Endothelial cell of umbilical vein (primary cell): ENCODE measurements around the gene TXNDC8. TPM values are rescaled to one million over a fixed set of nuclear protein-coding genes. Genes with fewer than 3 reads are reported as not detected.

Experiments used
- BruUV-seq: library from RNA; stranded (reverse); fragments of 400-500 nt; replicated peaks from 2 replicates; lab custom pipeline; 2021; lab: Mats Ljungman, UMichigan
- CTCF ChIA-PET: fragments of 300-600, 350-600 bp; sonication (Branson Sonifier 250); formaldehyde crosslinking; loops from one replicate; lab custom pipeline; 2021; ENCODE audit warnings: antibody characterized with exemption, inconsistent platforms; lab: Charles Lee
- POLR2A ChIA-PET: fragments of 300-600, 350-600 bp; sonication (Branson Sonifier 250); formaldehyde crosslinking; loops from one replicate; lab custom pipeline; 2021; ENCODE audit warnings: antibody characterized with exemption, inconsistent platforms; lab: Charles Lee
- DNase-seq: peaks from one replicate; pipeline ENCODE4 v3.0.0-alpha.2; 2011; ENCODE audit warnings: low read depth, low spot score
- FAIRE-seq: peaks from 2 replicates; lab custom pipeline; 2011; peaks lifted over from hg19 to GRCh38; lab: Jason Lieb, UNC
- H2AFZ ChIP-seq: 2 replicates; pipeline ENCODE4 v1.6.0; 2012; ENCODE audit warnings: low read depth, low read length, control low read depth, inconsistent platforms
- H3K27ac ChIP-seq: 2 replicates; pipeline ENCODE4 v1.5.1; 2011; ENCODE audit warnings: low read depth, mild to moderate bottlenecking, control low read depth, low read length, moderate library complexity; ENCODE audit not compliant: insufficient read depth
- H3K27me3 ChIP-seq, 2 experiments: 2 replicates each; pipeline versions ENCODE4 v1.6.0 to v1.6.1; 2011; ENCODE audit warnings: low read length in 2 of 2, mixed read lengths in 1 of 2; ENCODE audit not compliant: control insufficient read depth in 2 of 2, insufficient read depth in 2 of 2
- H3K36me3 ChIP-seq, 2 experiments: 2 replicates in 1 of 2; 3 replicates in 1 of 2; pipeline ENCODE4 v1.5.1; 2011; ENCODE audit warnings: low read length in 2 of 2, mild to moderate bottlenecking in 1 of 2, moderate library complexity in 1 of 2; ENCODE audit not compliant: control insufficient read depth in 2 of 2, insufficient read depth in 2 of 2; ENCODE audit errors: extremely low read depth in 1 of 2
- H3K4me1 ChIP-seq: 3 replicates; pipeline ENCODE4 v1.5.1; 2011; ENCODE audit warnings: mild to moderate bottlenecking, low read length; ENCODE audit not compliant: control insufficient read depth, insufficient read depth; ENCODE audit errors: extremely low read depth
- H3K4me2 ChIP-seq: 2 replicates; pipeline ENCODE4 v1.6.1; 2011; ENCODE audit warnings: low read length, control low read depth, mixed read lengths; ENCODE audit not compliant: insufficient read depth
- H3K4me3 ChIP-seq, 3 experiments: fragments of 200-600 bp in 1 of 3; sonication (generic), shearing (Covaris generic) in 1 of 3; replicated peaks in 1 of 3; 2 replicates each; pipeline ENCODE4 v1.5.1; 2011 to 2016; ENCODE audit warnings: control low read depth in 3 of 3, low read length in 3 of 3, mild to moderate bottlenecking in 2 of 3, inconsistent platforms in 1 of 3, low read depth in 1 of 3, moderate library complexity in 1 of 3; ENCODE audit not compliant: insufficient read depth in 1 of 3
- H3K79me2 ChIP-seq: 2 replicates; pipeline ENCODE4 v1.6.0; 2012; ENCODE audit warnings: low read length, inconsistent platforms; ENCODE audit not compliant: control insufficient read depth, insufficient read depth
- H3K9ac ChIP-seq: replicated peaks from 2 replicates; pipeline ENCODE3; 2011; ENCODE audit warnings: low read length, control low read depth; ENCODE audit not compliant: insufficient read depth; ENCODE audit errors: extremely low read depth
- H3K9me1 ChIP-seq: replicated peaks from 3 replicates; pipeline ENCODE4 v1.6.0; 2011; ENCODE audit warnings: mild to moderate bottlenecking, low read length; ENCODE audit not compliant: control insufficient read depth, insufficient read depth; ENCODE audit errors: extremely low read depth
- H3K9me3 ChIP-seq: replicated peaks from 2 replicates; pipeline ENCODE4 v1.5.1; 2012; ENCODE audit warnings: low read length, inconsistent platforms; ENCODE audit not compliant: control insufficient read depth, insufficient read depth
- H4K20me1 ChIP-seq: replicated peaks from 2 replicates; pipeline ENCODE3; 2011; ENCODE audit warnings: mild to moderate bottlenecking, low read length; ENCODE audit not compliant: control insufficient read depth, insufficient read depth; ENCODE audit errors: extremely low read depth
- CTCF ChIP-seq, 2 donors: IDR thresholded peaks; 1 replicate in 1 of 2; 2 replicates in 1 of 2; pipeline ENCODE4 v1.5.1; 2011; ENCODE audit warnings: low read length in 2 of 2, mild to moderate bottlenecking in 2 of 2, moderate library complexity in 2 of 2, control low read depth in 1 of 2, inconsistent platforms in 1 of 2, low read depth in 1 of 2; ENCODE audit not compliant: insufficient read depth in 1 of 2; ENCODE audit errors: extremely low read depth in 1 of 2
- EZH2 ChIP-seq: IDR thresholded peaks from 2 replicates; pipeline ENCODE4 v1.6.1; 2012; ENCODE audit warnings: borderline replicate concordance, low read depth, mild to moderate bottlenecking, moderate library complexity, low read length, inconsistent platforms; ENCODE audit not compliant: severe bottlenecking
- FOS ChIP-seq: IDR thresholded peaks from 2 replicates; pipeline ENCODE4 v1.6.1; 2011; ENCODE audit warnings: mild to moderate bottlenecking, low read length, moderate library complexity, borderline replicate concordance; ENCODE audit not compliant: insufficient read depth
- GATA2 ChIP-seq: IDR thresholded peaks from 2 replicates; pipeline ENCODE4 v1.7.0; 2011; ENCODE audit warnings: low read depth, mild to moderate bottlenecking, moderate library complexity, mixed read lengths, low read length; ENCODE audit not compliant: insufficient read length, insufficient read depth
- JUN ChIP-seq: IDR thresholded peaks from 2 replicates; pipeline ENCODE4 v1.6.1; 2011; ENCODE audit warnings: borderline replicate concordance, low read depth; ENCODE audit not compliant: insufficient read length, insufficient read depth
- MAX ChIP-seq: IDR thresholded peaks from 2 replicates; pipeline ENCODE4 v1.6.1; 2011; ENCODE audit not compliant: insufficient read depth, insufficient read length
- MYC ChIP-seq: IDR thresholded peaks from one replicate; pipeline ENCODE4 v1.6.1; 2011; ENCODE audit warnings: mild to moderate bottlenecking, low read depth, low read length
- POLR2A ChIP-seq: IDR thresholded peaks from 2 replicates; pipeline ENCODE4 v1.6.1; 2012; ENCODE audit warnings: low read depth, mild to moderate bottlenecking, control low read depth, low read length
- POLR2AphosphoS5 ChIP-seq: IDR thresholded peaks from 2 replicates; pipeline ENCODE4 v1.6.1; 2012; ENCODE audit warnings: low read depth, mild to moderate bottlenecking, control low read depth, low read length, moderate library complexity; ENCODE audit not compliant: insufficient read depth
- dilution Hi-C: fragments of 300-500 bp; cut with MboI; formaldehyde crosslinking; loops from one replicate; pipeline ENCODE4 v1.15.0; 2019; ENCODE audit warnings: low sequenced_read_pairs; ENCODE audit not compliant: extremely low pct_ligation_motif_present
- intact Hi-C: fragments of 100-400 bp; cut with micrococcal nuclease; formaldehyde crosslinking; loops from one replicate; pipeline ENCODE4 v1.10.0; 2022
- polyA plus RNA-seq, 4 experiments: library from polyadenylated mRNA; depleted of rRNA in 3 of 4; stranded (reverse) in 3 of 4; unstranded in 1 of 4; fragments of >200 nt; gene quantifications; 2 replicates each; pipeline versions ENCODE4 v1.2.1 to v1.2.3, GENCODE V29; 2011 to 2012; ENCODE audit warnings: missing spikeins in 1 of 4
- total RNA-seq: library from RNA; stranded (reverse); gene quantifications from 2 replicates; pipeline ENCODE4 v1.2.3, GENCODE V29; 2021

Gene TXNDC8
- total and polyA plus RNA-seq, 2 donors (not counting 3 experiments of a cell fraction or from before 2014, with no cell fraction given): not detected

GRCh38 chr9:110328763-110329162 lies 8.9 kb downstream of the TXNDC8 start:
- Histone ChIP-seq H3K9me3 (no peaks in the 10 kb centered on the region), H4K20me1 (no peaks in the 10 kb centered on the region), H3K4me2 (no peak overlapping the region), H3K79me2 (no peaks in the 10 kb centered on the region), H3K27me3 (peaks cover 0 to 1% of the 10 kb centered on the region in 2 experiments), H3K9ac (no peak overlapping the region), H3K27ac (no peak overlapping the region), H3K36me3 (no peaks in the 10 kb centered on the region), H3K9me1 (no peaks in the 10 kb centered on the region), H3K4me3 (no peak overlapping the region), H3K4me1 (no peaks in the 10 kb centered on the region), H2AFZ (no peak overlapping the region)
- ChIA-PET CTCF (no interaction called here), POLR2A (no interaction called here)
- TF ChIP-seq POLR2AphosphoS5: no peak
- TF ChIP-seq FOS: no peak
- TF ChIP-seq MAX: no peak
- TF ChIP-seq CTCF (IDR thresholded peaks at IDR 0.05; ENCODE audit: extremely low read depth in 1 of 2, insufficient read depth in 1 of 2, low read depth in 1 of 2, low read length in 2 of 2): no peak
- TF ChIP-seq GATA2: no peak
- no peak for TF ChIP-seq MYC
- TF ChIP-seq EZH2: no peak
- no peak for TF ChIP-seq POLR2A
- no peak for TF ChIP-seq JUN
- intact Hi-C loops: no loop called here
- no peak for FAIRE-seq
- BruUV-seq: no TSS peak
- DNase-seq: no peak
- dilution Hi-C loops: no loop called here
